ENCODE data around the gene PDE2A.

DNA sequence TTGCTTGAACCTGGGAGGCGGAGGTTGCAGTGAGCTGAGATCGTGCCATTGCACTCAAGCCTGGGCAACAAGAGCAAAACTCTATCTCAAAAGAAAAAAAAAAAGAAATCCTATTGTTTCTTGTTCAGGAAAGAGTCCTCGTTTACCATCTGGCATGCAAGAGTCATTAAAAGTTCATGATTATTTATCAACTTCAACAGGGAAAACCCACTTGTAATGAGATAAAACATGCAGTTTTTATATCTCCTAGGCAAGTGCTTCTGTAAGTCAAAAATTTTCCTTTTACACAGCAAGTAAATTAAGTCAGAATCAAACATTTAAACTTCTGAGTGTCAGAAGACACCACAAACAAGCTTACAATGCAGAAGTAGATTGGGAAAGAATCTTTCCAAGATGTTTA, 145.2 kb downstream of the PDE2A start:
- TF ChIP-seq, protein P1, sequence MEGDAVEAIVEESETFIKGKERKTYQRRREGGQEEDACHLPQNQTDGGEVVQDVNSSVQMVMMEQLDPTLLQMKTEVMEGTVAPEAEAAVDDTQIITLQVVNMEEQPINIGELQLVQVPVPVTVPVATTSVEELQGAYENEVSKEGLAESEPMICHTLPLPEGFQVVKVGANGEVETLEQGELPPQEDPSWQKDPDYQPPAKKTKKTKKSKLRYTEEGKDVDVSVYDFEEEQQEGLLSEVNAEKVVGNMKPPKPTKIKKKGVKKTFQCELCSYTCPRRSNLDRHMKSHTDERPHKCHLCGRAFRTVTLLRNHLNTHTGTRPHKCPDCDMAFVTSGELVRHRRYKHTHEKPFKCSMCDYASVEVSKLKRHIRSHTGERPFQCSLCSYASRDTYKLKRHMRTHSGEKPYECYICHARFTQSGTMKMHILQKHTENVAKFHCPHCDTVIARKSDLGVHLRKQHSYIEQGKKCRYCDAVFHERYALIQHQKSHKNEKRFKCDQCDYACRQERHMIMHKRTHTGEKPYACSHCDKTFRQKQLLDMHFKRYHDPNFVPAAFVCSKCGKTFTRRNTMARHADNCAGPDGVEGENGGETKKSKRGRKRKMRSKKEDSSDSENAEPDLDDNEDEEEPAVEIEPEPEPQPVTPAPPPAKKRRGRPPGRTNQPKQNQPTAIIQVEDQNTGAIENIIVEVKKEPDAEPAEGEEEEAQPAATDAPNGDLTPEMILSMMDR (IDR thresholded peaks at IDR 0.05) = no peak
- no peak for TF ChIP-seq POLR2A (IDR thresholded peaks at IDR 0.05)
